Spleen (tissue), 7 donors: ENCODE measurements around the gene SATB1.

ENCODE experiments used
- CTCF ChIP-seq, 11 experiments: fragments of 200-600 bp in 7 of 11; fragments of 450-650 bp in 4 of 11; sonication (generic) in 4 of 11; IDR thresholded peaks in 8 of 11; conservative IDR thresholded peaks in 3 of 11; 1 replicate in 7 of 11; 2 replicates in 4 of 11; pipeline versions ENCODE4 v1.4.0 to v1.8.0; 2016 to 2021; ENCODE audit warnings: antibody characterized with exemption in 11 of 11, inconsistent platforms in 4 of 11, mild to moderate bottlenecking in 1 of 11
- POLR2A ChIP-seq, 3 donors: fragments of 450-650 bp; IDR thresholded peaks; one replicate each; pipeline ENCODE4 v1.5.1; 2017; ENCODE audit warnings: antibody characterized with exemption in 3 of 3, mild to moderate bottlenecking in 1 of 3
- POLR2AphosphoS5 ChIP-seq, 3 donors: sonication (generic); formaldehyde crosslinking; IDR thresholded peaks; one replicate each; pipeline ENCODE4 v1.5.1; 2017; ENCODE audit warnings: antibody characterized with exemption in 3 of 3
- donor health status: DM: no; HTN: no; CAD: no; lungs with moderate emphysema.
- donor health status: DM: no; HTN: no; CAD: no.
- donor health status: DM: no; HTN: no; CAD: no.

DNA sequence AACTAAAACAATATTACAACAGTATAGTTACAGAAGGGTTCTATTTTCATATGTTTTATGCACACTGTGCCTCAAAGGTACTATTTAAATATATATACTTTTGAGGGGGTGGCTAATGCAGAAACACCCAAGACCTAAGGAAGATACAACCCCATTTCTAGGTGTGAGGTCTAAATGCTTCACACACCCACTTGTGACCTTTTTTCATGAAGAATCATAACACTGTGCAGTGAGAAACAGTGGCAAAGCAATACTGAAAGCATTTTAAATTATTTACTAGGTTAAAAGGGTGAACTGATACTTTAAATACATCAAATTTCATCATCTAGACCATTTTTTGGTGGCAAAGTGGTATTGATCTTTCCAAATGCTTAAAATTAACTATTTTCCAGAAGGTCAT, 67.4 kb downstream of the SATB1 start:
- no peak for TF ChIP-seq CTCF (IDR thresholded peaks at IDR 0.05 in 8 of 11, conservative IDR thresholded peaks at IDR 0.05 in 3 of 11)
- TF ChIP-seq POLR2A (IDR thresholded peaks at IDR 0.05): no peak
- no peak for TF ChIP-seq POLR2AphosphoS5 (IDR thresholded peaks at IDR 0.05)
